ENCODE data around the gene NR1H2.
"Not testable (repeated sequence)": the region's sequence is repeated elsewhere in the genome, so short reads cannot be mapped to it uniquely, and the experiment has no call there.

Gene NR1H2

GRCh38 chr19:50379602-50380001, 3.3 kb downstream of the NR1H2 start:
- DNase-seq: no peak

- DNase-seq: no peak
Observed at GRCh38 chr19:50380137-50380536, 3.9 kb downstream of the NR1H2 start.

- no peak for DNase-seq
Observed at GRCh38 chr19:50380751-50381151, 4.5 kb downstream of the NR1H2 start.

GRCh38 chr19:50381881-50382729, 5.8 kb downstream of the NR1H2 start:
- no peak for DNase-seq

- no peak for DNase-seq
Observed at GRCh38 chr19:50383001-50383851, 7.0 kb downstream of the NR1H2 start.

- DNase-seq: peak; percentile 99
Observed at GRCh38 chr19:50383852-50384684, 7.8 kb downstream of the NR1H2 start, which contains the start of gene POLD1. POLD1 (plus strand) TSS chr19:50384347; CDS start chr19:50398852, 14,505 bp downstream.

- DNase-seq: no peak
Observed at GRCh38 chr19:50384685-50385535, 8.7 kb downstream of the NR1H2 start.

GRCh38 chr19:50387176-50387867, 11.1 kb downstream of the NR1H2 start:
- no peak for DNase-seq

- no peak for DNase-seq
Observed at GRCh38 chr19:50387868-50388245, 11.6 kb downstream of the NR1H2 start.

GRCh38 chr19:50390295-50390694, 14.0 kb downstream of the NR1H2 start:
- DNase-seq: not testable (repeated sequence)

- not testable (repeated sequence) for DNase-seq
Observed at GRCh38 chr19:50390952-50391351, 14.7 kb downstream of the NR1H2 start.

- no peak for DNase-seq
Observed at GRCh38 chr19:50392759-50393158, 16.5 kb downstream of the NR1H2 start.

- no peak for DNase-seq
Observed at GRCh38 chr19:50393589-50393988, 17.3 kb downstream of the NR1H2 start.

- no peak for DNase-seq
Observed at GRCh38 chr19:50394017-50394416, 17.8 kb downstream of the NR1H2 start.

- no peak for DNase-seq
Observed at GRCh38 chr19:50398675-50399367, 22.6 kb downstream of the NR1H2 start.

GRCh38 chr19:50399368-50399745, 23.1 kb downstream of the NR1H2 start:
- DNase-seq: no peak

- DNase-seq: no peak
Observed at GRCh38 chr19:50401605-50402450, 25.6 kb downstream of the NR1H2 start.

- no peak for DNase-seq
Observed at GRCh38 chr19:50402544-50403301, 26.5 kb downstream of the NR1H2 start.
